GM18502 (cell line): ENCODE measurements around the gene CMBL.
"Not testable (repeated sequence)": the region's sequence is repeated elsewhere in the genome, so short reads cannot be mapped to it uniquely, and the experiment has no call there.

ENCODE experiments used
- ATAC-seq: cut with Tn5 transposase; IDR thresholded peaks from one replicate; pipeline ENCODE4 v1.9.1; 2021; ENCODE audit warnings: mild to moderate bottlenecking; ENCODE audit not compliant: unreplicated experiment, poor library complexity

The CMBL gene

GRCh38 chr5:10265245-10266109 is 42.2 kb downstream of the CMBL start:
- ATAC-seq, result no peak

- ATAC-seq, result no peak
These were observed 43.1 kb downstream of the CMBL start for GRCh38 chr5:10264604-10265003.

GRCh38 chr5:10262995-10263394 is 44.7 kb downstream of the CMBL start:
- no peak for ATAC-seq

GRCh38 chr5:10262121-10262774 is 45.5 kb downstream of the CMBL start:
- no peak for ATAC-seq

GRCh38 chr5:10261065-10261464 is 46.6 kb downstream of the CMBL start:
- ATAC-seq, result no peak

GRCh38 chr5:10259899-10260298 is 47.8 kb downstream of the CMBL start:
- ATAC-seq, result no peak

- ATAC-seq, result no peak
These were observed 49.8 kb downstream of the CMBL start for GRCh38 chr5:10257870-10258269.

- ATAC-seq, result no peak
These were observed 53.0 kb downstream of the CMBL start for GRCh38 chr5:10254686-10255085.

GRCh38 chr5:10253390-10253789 is 54.3 kb downstream of the CMBL start:
- ATAC-seq, result no peak

- ATAC-seq, result no peak
These were observed 56.3 kb downstream of the CMBL start for GRCh38 chr5:10251405-10251804.

GRCh38 chr5:10250806-10251276 is 56.9 kb downstream of the CMBL start:
- ATAC-seq, result peak; percentile 19

- peak; percentile 78 for ATAC-seq
These were observed 57.5 kb downstream of the CMBL start, which contains the start of gene CCT5 for GRCh38 chr5:10249948-10250805. TSS of gene CCT5 (plus strand) at chr5:10250280. CDS start at chr5:10250341, 61 bp downstream.

GRCh38 chr5:10248378-10249260 is 59.1 kb downstream of the CMBL start:
- peak; percentile 7 for ATAC-seq

GRCh38 chr5:10247217-10247616 is 60.5 kb downstream of the CMBL start:
- ATAC-seq, result not testable (repeated sequence)

GRCh38 chr5:10246761-10247160 is 60.9 kb downstream of the CMBL start:
- no peak for ATAC-seq

GRCh38 chr5:10244342-10244944 is 63.3 kb downstream of the CMBL start:
- ATAC-seq, result no peak

- ATAC-seq, result no peak
These were observed 64.0 kb downstream of the CMBL start for GRCh38 chr5:10243660-10244240.

- no peak for ATAC-seq
These were observed 72.4 kb downstream of the CMBL start for GRCh38 chr5:10235350-10235749.

- ATAC-seq, result no peak
These were observed 74.2 kb downstream of the CMBL start for GRCh38 chr5:10233505-10233904.
